ENCODE measurements around the gene HHATL.

DNA sequence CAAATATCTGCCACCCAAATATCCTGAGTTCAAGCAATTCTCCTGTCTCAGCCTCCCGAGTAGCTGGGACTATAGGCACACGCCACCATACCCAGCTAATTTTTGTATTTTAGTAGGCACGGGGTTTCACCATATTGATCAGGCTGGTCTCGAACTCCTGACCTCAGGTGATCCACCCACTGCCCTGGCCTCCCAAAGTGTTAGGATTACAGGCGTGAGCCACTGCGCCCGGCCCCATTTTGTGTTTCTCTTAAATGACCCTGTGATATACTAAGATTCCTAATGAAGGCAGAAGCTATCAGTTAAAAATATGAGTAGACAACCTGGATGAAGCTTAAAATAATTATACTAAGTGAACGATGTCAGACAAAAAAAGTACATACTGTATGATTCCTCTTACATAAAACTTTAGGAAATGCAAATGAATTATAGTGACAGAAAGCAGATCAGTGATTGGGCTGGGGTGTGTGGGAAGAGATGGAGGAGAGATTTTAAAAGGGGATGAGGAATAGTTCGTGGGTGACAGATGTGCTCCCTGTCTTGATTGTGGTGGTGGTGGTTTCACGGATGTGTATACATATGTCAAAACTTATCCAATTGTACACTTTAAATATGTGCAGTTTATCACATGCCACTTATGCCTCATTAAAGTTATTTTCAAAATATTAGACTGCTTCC is 21.1 kb downstream of the HHATL start:
- TF ChIP-seq, protein P1, sequence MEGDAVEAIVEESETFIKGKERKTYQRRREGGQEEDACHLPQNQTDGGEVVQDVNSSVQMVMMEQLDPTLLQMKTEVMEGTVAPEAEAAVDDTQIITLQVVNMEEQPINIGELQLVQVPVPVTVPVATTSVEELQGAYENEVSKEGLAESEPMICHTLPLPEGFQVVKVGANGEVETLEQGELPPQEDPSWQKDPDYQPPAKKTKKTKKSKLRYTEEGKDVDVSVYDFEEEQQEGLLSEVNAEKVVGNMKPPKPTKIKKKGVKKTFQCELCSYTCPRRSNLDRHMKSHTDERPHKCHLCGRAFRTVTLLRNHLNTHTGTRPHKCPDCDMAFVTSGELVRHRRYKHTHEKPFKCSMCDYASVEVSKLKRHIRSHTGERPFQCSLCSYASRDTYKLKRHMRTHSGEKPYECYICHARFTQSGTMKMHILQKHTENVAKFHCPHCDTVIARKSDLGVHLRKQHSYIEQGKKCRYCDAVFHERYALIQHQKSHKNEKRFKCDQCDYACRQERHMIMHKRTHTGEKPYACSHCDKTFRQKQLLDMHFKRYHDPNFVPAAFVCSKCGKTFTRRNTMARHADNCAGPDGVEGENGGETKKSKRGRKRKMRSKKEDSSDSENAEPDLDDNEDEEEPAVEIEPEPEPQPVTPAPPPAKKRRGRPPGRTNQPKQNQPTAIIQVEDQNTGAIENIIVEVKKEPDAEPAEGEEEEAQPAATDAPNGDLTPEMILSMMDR (IDR thresholded peaks at IDR 0.05) = no peak
- TF ChIP-seq EP300 (IDR thresholded peaks at IDR 0.05) = no peak
- TF ChIP-seq POLR2A (IDR thresholded peaks at IDR 0.05) = no peak

Measured in tibial nerve (tissue), 4 donors.